GM13977 (cell line): ENCODE data around the gene AGO1.

ENCODE experiments used
- DNase-seq: peaks from one replicate; pipeline ENCODE4 v3.0.0; 2012; ENCODE audit warnings: low spot score
- in situ Hi-C: fragments of 300-500 bp; cut with MboI; formaldehyde crosslinking; loops from one replicate; pipeline ENCODE4 v1.12.0; 2022; ENCODE audit warnings: low sequenced_read_pairs, low pct_unique_long_range_greater_than_20kb, mixed read lengths, inconsistent platforms; ENCODE audit not compliant: unreplicated experiment
- TF ChIP-seq, protein P1 (sequence below): IDR thresholded peaks from 2 replicates; pipeline ENCODE4 v1.5.1; 2012; ENCODE audit warnings: mild to moderate bottlenecking, control low read depth; ENCODE audit not compliant: insufficient read depth; ENCODE audit errors: extremely low read depth, missing control alignments

Gene AGO1

GRCh38 chr1:35901235-35901634, 18.2 kb downstream of the AGO1 start:
- TF ChIP-seq, protein P1, sequence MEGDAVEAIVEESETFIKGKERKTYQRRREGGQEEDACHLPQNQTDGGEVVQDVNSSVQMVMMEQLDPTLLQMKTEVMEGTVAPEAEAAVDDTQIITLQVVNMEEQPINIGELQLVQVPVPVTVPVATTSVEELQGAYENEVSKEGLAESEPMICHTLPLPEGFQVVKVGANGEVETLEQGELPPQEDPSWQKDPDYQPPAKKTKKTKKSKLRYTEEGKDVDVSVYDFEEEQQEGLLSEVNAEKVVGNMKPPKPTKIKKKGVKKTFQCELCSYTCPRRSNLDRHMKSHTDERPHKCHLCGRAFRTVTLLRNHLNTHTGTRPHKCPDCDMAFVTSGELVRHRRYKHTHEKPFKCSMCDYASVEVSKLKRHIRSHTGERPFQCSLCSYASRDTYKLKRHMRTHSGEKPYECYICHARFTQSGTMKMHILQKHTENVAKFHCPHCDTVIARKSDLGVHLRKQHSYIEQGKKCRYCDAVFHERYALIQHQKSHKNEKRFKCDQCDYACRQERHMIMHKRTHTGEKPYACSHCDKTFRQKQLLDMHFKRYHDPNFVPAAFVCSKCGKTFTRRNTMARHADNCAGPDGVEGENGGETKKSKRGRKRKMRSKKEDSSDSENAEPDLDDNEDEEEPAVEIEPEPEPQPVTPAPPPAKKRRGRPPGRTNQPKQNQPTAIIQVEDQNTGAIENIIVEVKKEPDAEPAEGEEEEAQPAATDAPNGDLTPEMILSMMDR: no peak
- in situ Hi-C loops: no loop called here
- DNase-seq: no peak

GRCh38 chr1:35902671-35903070, 19.7 kb downstream of the AGO1 start:
- in situ Hi-C loops: no loop called here
- no peak for DNase-seq
- TF ChIP-seq, protein P1: no peak

GRCh38 chr1:35914717-35915116, 31.7 kb downstream of the AGO1 start:
- TF ChIP-seq, protein P1: no peak
- in situ Hi-C loops: no loop called here
- DNase-seq: no peak

- TF ChIP-seq, protein P1: no peak
These were observed 32.7 kb downstream of the AGO1 start for GRCh38 chr1:35915693-35916092.

DNA sequence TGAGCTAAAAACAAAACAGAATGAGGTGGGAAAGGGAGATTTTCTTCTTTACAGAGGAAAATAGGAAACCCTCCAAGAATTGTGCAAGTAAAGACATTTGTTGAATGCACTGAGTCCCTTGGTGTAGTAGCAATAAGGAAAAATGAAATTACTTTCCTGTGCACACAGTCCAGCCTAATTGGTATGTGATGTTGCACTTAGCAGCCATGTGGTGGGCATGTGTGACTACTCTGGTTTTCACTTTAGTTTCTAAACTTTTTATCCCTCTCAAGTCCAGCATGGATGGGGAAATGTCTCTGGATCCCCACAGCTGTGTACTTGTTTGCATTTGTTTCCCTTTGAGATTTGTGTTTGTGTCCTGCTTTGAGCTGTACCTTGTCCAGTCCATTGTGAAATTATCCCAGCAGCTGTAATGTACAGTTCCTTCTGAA, 40.8 kb downstream of the AGO1 start:
- DNase-seq: no peak
- TF ChIP-seq, protein P1: no peak
- in situ Hi-C loops: no loop called here

More at GRCh38 chr1:35915693-35916092, 32.7 kb downstream of the AGO1 start:
- no peak for DNase-seq
- in situ Hi-C loops: no loop called here

GRCh38 chr1:35924838-35925237, 41.8 kb downstream of the AGO1 start:
- in situ Hi-C loops: no loop called here
- peak; percentile 35 for DNase-seq
- TF ChIP-seq, protein P1: no peak

DNA sequence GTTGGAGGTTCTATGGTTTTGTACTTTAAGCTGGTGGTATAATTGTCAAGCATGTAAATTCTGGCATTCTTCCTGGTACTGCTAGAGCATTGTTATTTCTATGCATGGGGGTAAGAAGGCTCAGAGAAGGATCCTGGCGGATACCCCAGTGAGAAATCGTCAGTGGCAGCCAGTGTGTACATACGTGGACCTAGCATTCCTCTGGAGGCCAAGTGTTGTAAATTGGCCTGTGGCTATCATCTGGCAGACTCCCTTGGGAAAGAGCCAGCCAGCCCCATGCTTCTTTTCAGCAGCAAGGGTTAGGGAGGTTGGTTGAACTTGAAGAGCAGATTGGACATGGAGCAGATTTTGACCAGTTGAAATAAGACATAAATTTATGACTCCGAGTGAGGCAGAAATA, 42.7 kb downstream of the AGO1 start:
- in situ Hi-C loops: no loop called here
- DNase-seq: no peak
- TF ChIP-seq, protein P1: no peak
